ENCODE measurements around the gene CCDC69.

CCDC69 gene

GRCh38 chr5:151138114-151138513 lies 85.8 kb downstream of the CCDC69 start:
- DNase-seq, result no peak

- no peak for DNase-seq
Measured at GRCh38 chr5:151137067-151137825, 86.6 kb downstream of the CCDC69 start.

GRCh38 chr5:151134228-151134627 lies 89.7 kb downstream of the CCDC69 start:
- no peak for DNase-seq

GRCh38 chr5:151132963-151133362 lies 90.9 kb downstream of the CCDC69 start:
- no peak for DNase-seq

Measured in stimulated activated CD4-positive, alpha-beta T cell treated with anti-CD3 and anti-CD28 coated beads, Interleukin-1b, Interleukin-23, amount 100 ng/mL, for 48 hours (primary cell).